NCI-H748 (cell line): ENCODE data around the gene DET1.
"Not testable (repeated sequence)": the region's sequence is repeated elsewhere in the genome, so short reads cannot be mapped to it uniquely, and the experiment has no call there.

Experiments used
- DNase-seq: peaks from one replicate; lab custom pipeline; 2025; ENCODE audit not compliant: unreplicated experiment; lab: John Stamatoyannopoulos, UW

The DET1 gene

DNA sequence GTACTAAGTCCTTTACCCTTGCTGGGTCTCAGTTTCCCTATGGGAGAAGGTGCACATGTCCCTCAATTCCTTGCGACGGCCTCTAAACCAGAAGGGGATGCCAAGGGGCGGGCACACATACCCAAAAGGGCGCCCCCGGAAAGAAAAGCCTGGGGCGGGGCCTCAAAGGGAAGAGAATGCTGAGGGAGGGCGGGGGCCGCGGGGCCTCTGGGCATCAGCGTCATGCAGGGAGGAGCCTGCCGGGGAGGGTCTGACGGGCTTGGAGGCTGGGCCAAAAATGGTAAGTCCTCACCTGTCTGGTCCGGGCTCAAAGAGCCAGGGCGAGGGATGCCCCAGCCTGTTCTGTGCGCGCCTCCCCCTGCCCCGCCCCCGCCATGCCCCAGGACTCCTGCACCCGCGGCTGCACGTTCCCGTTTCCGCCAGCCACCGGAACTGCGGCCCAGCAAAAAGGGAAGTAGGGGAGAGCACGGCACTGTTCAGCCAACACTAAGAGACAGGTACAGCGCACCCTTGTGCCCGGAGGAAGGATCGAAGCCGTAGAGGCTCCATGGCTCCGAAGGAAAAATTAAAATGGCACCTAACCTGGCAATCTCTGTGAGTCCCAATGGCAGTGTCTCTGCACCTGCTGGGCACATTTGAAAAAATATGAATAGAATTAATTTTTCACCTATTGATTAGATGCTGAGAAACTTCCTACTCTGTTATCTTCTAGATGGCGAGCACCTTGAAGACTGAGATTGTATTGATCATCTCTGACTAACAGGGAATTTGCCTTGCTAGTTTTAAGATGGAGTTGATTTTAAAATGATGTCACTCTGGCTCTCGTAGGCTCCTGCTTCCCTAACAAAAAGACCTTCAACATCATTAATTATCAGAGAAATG, at the start of gene DET1:
Gene DET1 (minus strand): TSS at position 434 of the 882 bp plus-strand sequence. CDS start 14,976 bp downstream, outside the sequence.
- DNase-seq = peak; percentile 96

DNA sequence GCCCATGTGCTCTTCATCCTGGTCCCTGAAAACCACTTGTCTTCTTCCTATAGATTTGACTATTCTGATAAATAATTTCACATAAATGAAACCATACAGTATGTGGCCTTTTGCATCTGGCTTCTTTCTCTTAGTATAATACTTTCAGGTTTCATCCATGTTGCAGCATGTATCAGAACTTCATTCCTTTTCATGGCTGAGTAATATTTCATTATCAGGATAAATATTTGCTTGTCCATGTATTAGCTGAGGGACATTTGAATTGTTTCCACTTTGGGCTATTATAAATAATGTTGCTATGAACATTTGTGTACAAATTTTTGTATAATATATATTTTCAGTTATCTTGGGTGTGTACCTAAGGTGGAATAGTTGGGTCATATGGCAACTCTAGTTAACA, 44.9 kb upstream of the DET1 start:
- DNase-seq = no peak

- no peak for DNase-seq
Measured at GRCh38 chr15:88590759-88591158, 44.3 kb upstream of the DET1 start.

DNA sequence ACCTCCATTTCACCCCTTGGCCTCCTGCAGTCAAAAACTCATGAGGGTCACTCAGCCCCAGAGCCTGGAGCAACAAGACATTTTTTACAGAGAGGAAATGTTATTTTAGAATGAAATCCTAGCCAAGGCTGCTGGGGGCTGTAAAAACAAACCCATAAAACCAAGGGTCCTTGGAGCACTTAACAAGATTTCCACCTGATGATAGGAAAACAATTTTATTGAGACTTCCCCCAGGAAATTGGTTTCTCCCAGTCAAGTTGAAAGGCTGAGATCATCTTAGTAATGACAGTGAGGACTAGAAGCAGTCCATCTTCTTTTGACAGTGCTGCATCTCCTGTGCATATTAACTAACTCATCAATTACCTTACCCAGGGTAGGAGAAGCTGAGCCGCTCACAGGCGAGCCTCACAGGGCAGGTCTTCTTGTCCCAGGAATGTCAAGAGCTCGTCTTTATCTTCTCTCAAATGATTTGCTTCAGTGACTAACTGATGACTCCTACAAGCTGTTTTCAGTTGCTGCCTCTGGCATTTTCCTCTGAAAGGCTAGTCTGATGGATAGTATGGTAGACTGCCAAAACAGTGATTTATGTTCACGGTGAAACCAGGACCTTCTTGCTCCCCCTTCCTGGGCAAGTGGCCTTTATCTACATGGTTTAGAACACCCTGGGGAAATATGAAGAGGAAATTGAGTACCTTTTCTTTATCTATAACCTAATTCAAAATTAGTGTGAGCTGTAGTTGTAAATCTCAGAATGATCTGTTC, 40.1 kb upstream of the DET1 start:
- no peak for DNase-seq

- DNase-seq = peak; percentile 20
Measured at GRCh38 chr15:88580532-88580931, 34.1 kb upstream of the DET1 start.

- DNase-seq = no peak
Measured at GRCh38 chr15:88579322-88579721, 32.8 kb upstream of the DET1 start.

DNA sequence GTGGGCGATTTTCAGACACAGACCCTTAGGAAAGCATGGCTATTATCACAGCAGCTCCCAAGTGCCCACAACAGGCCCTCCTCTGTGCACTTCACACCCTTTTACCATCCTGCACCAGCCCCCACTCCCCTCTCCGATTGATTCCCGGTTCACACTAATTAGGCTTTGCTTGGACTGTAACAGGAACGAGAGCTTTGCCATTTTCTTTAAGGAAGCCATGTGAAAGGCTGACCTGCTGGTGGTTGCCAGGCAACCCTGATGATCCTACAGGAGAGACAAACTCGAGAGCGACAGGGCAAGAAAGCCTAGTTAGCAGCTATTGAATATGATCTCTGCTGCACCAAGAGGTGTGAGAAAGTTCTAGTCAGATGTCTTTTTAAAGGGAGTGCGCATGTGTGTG, 28.2 kb upstream of the DET1 start:
- peak; percentile 76 for DNase-seq

DNA sequence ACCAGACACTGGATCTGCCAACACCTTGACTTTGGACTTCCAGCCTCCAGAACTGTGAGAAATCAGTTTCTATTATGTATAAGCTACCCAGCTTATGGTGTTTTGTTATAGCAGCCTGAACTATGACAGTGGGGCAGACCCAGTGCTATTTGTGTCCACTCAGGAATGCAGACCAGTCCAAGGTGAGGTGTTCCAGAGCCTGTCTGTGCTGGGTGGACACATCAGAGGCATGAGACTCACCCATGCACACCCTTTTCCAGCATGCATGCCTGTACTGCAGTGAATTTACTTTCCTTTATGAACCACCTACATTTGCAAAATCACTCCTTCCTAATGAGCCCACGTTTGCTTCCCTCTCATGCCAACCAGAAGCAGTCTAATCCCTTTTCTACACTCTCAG, 27.6 kb upstream of the DET1 start:
- no peak for DNase-seq

DNA sequence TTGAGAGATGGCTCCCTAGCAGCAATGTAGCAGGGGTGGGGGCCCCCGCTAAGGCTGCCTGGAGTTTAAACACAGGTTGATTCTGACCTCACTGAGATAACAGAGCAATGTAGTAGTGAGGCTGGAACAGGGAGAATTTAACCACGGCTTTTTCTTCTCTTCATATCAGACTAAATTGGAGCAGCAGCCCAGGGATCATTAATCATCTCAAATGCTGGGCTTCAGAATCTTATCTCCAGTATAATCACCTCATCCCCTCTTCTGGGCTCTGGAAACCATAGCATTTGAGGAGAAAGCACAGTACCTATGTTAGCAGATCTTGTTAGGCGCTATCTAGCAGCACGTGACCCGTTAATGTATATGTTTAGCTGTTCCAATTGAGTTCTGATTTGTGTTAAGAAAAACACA, 25.4 kb upstream of the DET1 start:
- no peak for DNase-seq

- DNase-seq = peak; percentile 38
Measured at GRCh38 chr15:88571153-88571851, 24.8 kb upstream of the DET1 start.

GRCh38 chr15:88568589-88568988, 22.1 kb upstream of the DET1 start:
- DNase-seq = no peak

- no peak for DNase-seq
Measured at GRCh38 chr15:88564741-88565140, 18.3 kb upstream of the DET1 start.

DNA sequence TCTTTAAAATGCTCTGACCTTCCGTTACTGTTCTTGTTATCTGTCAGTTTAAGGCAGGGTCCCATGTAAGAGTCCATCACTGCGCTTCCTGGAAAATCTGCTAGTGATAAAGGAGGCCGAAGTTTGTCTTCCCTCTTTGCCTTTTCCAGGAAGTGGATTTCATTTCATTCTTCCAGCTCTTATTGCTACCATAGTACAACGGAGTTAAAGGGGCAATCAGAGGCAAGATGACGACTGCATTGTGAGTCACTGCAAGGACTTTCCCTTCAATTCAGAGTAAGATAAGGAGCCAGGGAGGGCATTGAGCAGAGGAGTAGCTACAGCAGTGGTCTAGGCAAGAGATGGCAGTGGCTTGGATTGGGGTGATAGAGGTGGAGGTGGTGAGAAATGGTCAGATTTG, 17.2 kb upstream of the DET1 start:
- DNase-seq = no peak

DNA sequence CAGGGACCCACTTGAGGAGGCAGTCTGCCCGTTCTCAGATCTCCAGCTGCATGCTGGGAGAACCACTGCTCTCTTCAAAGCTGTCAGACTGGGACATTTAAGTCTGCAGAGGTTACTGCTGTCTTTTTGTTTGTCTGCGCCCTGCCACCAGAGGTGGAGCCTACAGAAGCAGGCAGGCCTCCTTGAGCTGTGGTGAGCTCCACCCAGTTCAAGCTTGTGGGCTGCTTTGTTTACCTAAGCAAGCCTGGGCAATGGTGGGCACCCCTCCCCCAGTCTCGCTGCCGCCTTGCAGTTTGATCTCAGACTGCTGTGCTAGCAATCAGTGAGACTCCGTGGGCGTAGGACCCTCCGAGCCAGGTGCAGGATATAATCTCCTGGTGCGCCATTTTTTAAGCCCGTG, 13.1 kb upstream of the DET1 start:
- DNase-seq = peak; percentile 2

- not testable (repeated sequence) for DNase-seq
Measured at GRCh38 chr15:88558026-88558425, 11.5 kb upstream of the DET1 start.

DNA sequence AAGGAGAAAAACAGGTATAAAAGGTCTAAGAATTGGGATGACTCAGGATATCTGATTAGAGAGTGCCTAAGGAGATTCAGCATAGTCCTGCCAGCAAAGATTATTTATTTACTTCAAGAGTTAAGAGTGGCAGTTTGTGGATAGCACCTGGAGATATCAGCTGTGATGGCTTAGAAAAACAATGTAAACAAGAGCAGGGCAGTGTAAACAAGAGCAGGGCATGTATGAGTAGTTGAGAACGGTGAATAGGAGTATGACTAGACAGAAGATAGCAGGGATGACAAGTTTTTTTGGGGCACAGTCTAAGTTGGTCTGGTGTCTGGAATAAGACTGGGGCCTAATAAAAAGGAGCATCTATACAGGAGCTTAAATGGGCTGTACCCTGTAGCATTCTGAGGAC, 1.5 kb upstream of the DET1 start:
- not testable (repeated sequence) for DNase-seq

- not testable (repeated sequence) for DNase-seq
Measured at GRCh38 chr15:88545578-88546247, 768 bp downstream of the DET1 start.

GRCh38 chr15:88543065-88543776, 3.3 kb downstream of the DET1 start:
- no peak for DNase-seq

GRCh38 chr15:88542342-88542733, 4.1 kb downstream of the DET1 start:
- no peak for DNase-seq

- no peak for DNase-seq
Measured at GRCh38 chr15:88541709-88542341, 4.7 kb downstream of the DET1 start.
